Activated CD8-positive, alpha-beta T cell treated with anti-CD3 and anti-CD28 coated beads for 36 hours (primary cell): Measurements from ENCODE around the gene EXOC8. TPM values are rescaled to one million over a fixed set of nuclear protein-coding genes. Genes with fewer than 3 reads are reported as not detected.

Experiments
- ATAC-seq: fragments of 200-7000 bp; cut with Tn5 transposase; one replicate; pipeline ENCODE4 v1.10.0; 2021; ENCODE audit warnings: mild to moderate bottlenecking, moderate library complexity
- CTCF ChIA-PET: fragments of 350-600 bp; sonication (Branson Sonifier 250); formaldehyde crosslinking; loops from one replicate; lab custom pipeline; 2021; ENCODE audit warnings: antibody characterized with exemption; lab: Charles Lee
- POLR2A ChIA-PET: fragments of 350-600 bp; sonication (Branson Sonifier 250); formaldehyde crosslinking; loops from one replicate; lab custom pipeline; 2021; ENCODE audit warnings: antibody characterized with exemption; lab: Charles Lee
- DNase-seq: peaks from one replicate; pipeline ENCODE4 v3.0.0-alpha.2; 2020
- H3K27ac Mint-ChIP-seq: one replicate; pipeline ENCODE4 v1.8.0; 2021; ENCODE audit warnings: mild to moderate bottlenecking, mixed read lengths
- H3K27me3 Mint-ChIP-seq: one replicate; pipeline ENCODE4 v1.8.0; 2021; ENCODE audit warnings: mixed read lengths
- H3K36me3 Mint-ChIP-seq: one replicate; pipeline ENCODE4 v1.8.0; 2021; ENCODE audit warnings: low read depth, mixed read lengths
- H3K4me1 Mint-ChIP-seq: one replicate; pipeline ENCODE4 v1.8.0; 2021; ENCODE audit warnings: low read depth, mixed read lengths
- H3K4me3 Mint-ChIP-seq: one replicate; pipeline ENCODE4 v1.8.0; 2021; ENCODE audit warnings: mild to moderate bottlenecking, moderate library complexity, mixed read lengths
- H3K9me3 Mint-ChIP-seq: one replicate; pipeline ENCODE4 v1.8.0; 2021; ENCODE audit warnings: mixed read lengths
- CTCF ChIP-seq: fragments of 200-600 bp; IDR thresholded peaks from one replicate; pipeline ENCODE4 v1.8.0; 2022; ENCODE audit warnings: antibody characterized with exemption, mild to moderate bottlenecking
- intact Hi-C: fragments of 100-400 bp; cut with micrococcal nuclease; formaldehyde crosslinking; loops from one replicate; pipeline ENCODE4 v1.10.0; 2022
- total RNA-seq, 2 experiments: library from RNA; stranded (reverse); gene quantifications; one replicate each; pipeline ENCODE4 v1.2.3, GENCODE V29; 2021

Gene EXOC8
- total RNA-seq, 2 experiments from 2014 or later, result 12.8 to 13.7 TPM

DNA sequence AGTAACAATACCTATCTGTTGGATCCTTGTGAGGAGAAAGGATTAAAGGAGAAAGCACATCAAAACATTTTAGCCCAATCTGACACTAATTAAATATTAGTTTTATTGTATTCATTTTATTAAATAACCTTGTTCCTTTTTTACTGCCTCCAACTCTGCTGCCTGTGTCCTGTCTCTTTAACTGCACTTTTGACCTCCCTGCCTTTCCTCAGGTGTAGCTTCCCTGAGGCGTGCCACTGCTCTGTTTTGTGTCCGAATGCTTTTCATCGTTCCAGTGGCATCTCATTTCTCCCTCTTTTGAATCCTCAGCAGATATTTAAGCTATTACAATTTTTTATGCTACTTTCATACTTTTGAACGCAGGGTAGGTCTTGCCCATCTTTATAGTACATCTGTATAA lies 10.8 kb upstream of the EXOC8 start:
- POLR2A ChIA-PET, result interaction anchor here (1.3 kb wide), 2 partner anchors 9 to 15 kb away, joined by 3 to 4 read pairs; no protein-coding TSS in a partner anchor
- peaks cover 3% of the 10 kb centered on the region for H3K4me1 Mint-ChIP-seq
- H3K36me3 Mint-ChIP-seq, result peaks cover 15% of the 10 kb centered on the region
- CTCF ChIA-PET, result interaction anchor here (0.8 to 1.3 kb wide), 3 partner anchors 8 to 9 kb away, joined by 3 to 6 read pairs (median 3); no protein-coding TSS in a partner anchor
- intact Hi-C loops, result no loop called here
- H3K27ac Mint-ChIP-seq, result no peak overlapping the region
- TF ChIP-seq CTCF, result no peak
- H3K4me3 Mint-ChIP-seq, result no peak overlapping the region
- H3K9me3 Mint-ChIP-seq, result no peaks in the 10 kb centered on the region
- no peaks in the 10 kb centered on the region for H3K27me3 Mint-ChIP-seq
- no peak for DNase-seq
- no peak for ATAC-seq

GRCh38 chr1:231347961-231348360 lies 10.3 kb upstream of the EXOC8 start:
- ATAC-seq, result no peak
- ChIA-PET CTCF (no interaction called here), POLR2A (interaction anchor here (1.3 kb wide), 1 partner anchor 9 kb away, joined by 4 read pairs; no protein-coding TSS in a partner anchor)
- Mint-ChIP-seq H3K27ac (no peak overlapping the region), H3K9me3 (no peaks in the 10 kb centered on the region), H3K4me1 (peaks cover 4% of the 10 kb centered on the region), H3K4me3 (no peak overlapping the region), H3K27me3 (no peaks in the 10 kb centered on the region), H3K36me3 (peaks cover 15% of the 10 kb centered on the region)
- intact Hi-C loops, result no loop called here
- no peak for DNase-seq
- TF ChIP-seq CTCF, result no peak

DNA sequence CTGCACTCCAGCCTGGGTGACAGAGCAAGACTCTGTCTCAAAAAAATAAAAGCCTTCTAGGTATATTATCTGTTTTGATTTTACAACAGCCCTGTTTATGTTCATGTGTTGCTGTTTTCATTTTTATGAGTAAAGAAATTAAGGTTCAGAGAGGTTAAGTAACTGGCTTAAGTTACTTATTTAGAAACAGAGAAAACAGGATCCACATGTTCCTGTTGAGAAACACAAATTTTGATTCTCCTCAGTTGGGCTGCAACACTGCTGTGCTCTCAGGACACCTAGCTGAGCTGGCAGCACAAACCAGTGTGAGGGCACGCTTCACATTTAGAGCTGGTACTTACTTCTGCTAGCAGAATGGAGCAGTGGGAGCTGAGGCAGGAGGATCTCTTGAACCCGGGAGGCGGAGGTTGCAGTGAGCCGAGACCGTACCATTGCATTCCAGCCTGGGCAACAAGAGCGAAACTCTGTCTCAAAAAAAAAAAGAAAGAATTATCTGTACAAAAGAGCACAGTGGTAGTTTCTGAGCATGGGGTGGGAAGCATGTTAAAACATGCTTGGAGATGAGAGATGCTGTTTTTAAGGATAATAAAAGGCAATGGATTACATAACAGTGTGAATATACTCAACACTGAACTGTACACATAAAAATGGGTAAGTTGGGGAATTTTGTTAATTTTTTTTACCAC lies 2.8 kb upstream of the EXOC8 start:
- DNase-seq (no peak), ATAC-seq (no peak)
- CTCF ChIA-PET, result interaction anchor here (0.9 to 2.3 kb wide), 4 partner anchors 9 to 80 kb away, joined by 3 to 5 read pairs (median 3); no protein-coding TSS in a partner anchor
- intact Hi-C loops, result no loop called here
- POLR2A ChIA-PET, result no interaction called here
- Mint-ChIP-seq H3K4me1 (peaks cover 41% of the 10 kb centered on the region), H3K9me3 (peaks cover under 1% of the 10 kb centered on the region), H3K36me3 (peaks cover 44% of the 10 kb centered on the region), H3K4me3 (no peak overlapping the region), H3K27me3 (no peaks in the 10 kb centered on the region), H3K27ac (no peak overlapping the region)
- no peak for TF ChIP-seq CTCF

DNA sequence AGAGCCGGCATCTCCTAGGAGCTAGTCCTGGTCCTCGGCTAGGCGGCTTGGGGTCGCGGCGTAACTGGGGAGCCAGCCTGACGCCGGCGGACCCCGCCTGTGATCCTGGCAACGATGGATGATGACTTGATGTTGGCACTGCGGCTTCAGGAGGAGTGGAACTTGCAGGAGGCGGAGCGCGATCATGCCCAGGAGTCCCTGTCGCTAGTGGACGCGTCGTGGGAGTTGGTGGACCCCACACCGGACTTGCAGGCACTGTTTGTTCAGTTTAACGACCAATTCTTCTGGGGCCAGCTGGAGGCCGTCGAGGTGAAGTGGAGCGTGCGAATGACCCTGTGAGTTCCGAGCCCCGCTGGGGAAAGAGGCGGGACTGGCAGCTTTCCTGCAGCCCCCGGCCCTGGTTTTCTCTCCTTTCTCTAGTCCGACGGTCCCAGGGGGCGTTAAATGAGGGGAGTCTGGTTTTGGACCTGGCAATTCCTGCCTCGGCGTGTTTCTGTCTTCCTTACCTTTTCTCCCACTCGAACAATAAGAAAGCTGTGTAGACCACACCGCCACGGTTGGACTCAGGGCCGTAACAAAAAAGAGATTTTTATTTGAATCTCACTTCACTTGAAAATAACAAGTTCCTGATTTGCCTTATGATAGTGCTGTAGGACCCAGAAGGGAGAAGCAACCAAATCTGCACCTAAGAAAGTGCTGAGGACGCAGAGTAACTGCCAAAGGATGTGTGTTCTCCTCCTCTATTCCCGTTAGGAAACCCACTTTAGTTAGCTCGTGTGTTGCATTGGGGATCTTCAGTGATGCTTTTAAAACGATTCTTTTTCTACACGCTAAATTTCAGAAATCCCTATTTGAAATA lies 847 bp upstream of the EXOC8 start, which contains the start of gene SPRTN:
TSS of gene SPRTN (plus strand) at position 24 of the 859 bp plus-strand sequence. CDS start at position 115, 91 bp downstream.
- TF ChIP-seq CTCF, result no peak
- intact Hi-C loops, result no loop called here
- Mint-ChIP-seq H3K36me3 (peaks cover 53% of the 10 kb centered on the region), H3K27ac (peak within 1 kb of the TSS; percentile 99), H3K4me3 (peak within 1 kb of the TSS; percentile 100), H3K4me1 (peaks cover 52% of the 10 kb centered on the region), H3K27me3 (no peaks in the 10 kb centered on the region), H3K9me3 (peaks cover 4% of the 10 kb centered on the region)
- POLR2A ChIA-PET, result interaction anchor here (0.7 to 2.3 kb wide), 5 partner anchors 10 to 288 kb away, joined by 3 to 7 read pairs (median 5); partner anchors contain the start of gene GNPAT
- CTCF ChIA-PET, result interaction anchor here (0.8 to 1.9 kb wide), 14 partner anchors 10 to 418 kb away, joined by 3 to 6 read pairs (median 3); partner anchors contain the start of gene GNPAT
- no peak for ATAC-seq
- DNase-seq, result no peak
